ENCODE measurements around the gene KAT8. TPM values are rescaled to one million over a fixed set of nuclear protein-coding genes. Genes with fewer than 3 reads are reported as not detected.
"Not testable (repeated sequence)": the region's sequence is repeated elsewhere in the genome, so short reads cannot be mapped to it uniquely, and the experiment has no call there.

KAT8 gene
- total RNA-seq, 2 donors from 2014 or later, result 61.6 to 76.0 TPM

- peak; percentile 90 to 93 for DNase-seq
- intact Hi-C loops (cut with DNase I, micrococcal nuclease), result no loop called here
- peak; percentile 48 for ATAC-seq
Measured at GRCh38 chr16:31138621-31139578, 21.4 kb downstream of the KAT8 start.

DNA sequence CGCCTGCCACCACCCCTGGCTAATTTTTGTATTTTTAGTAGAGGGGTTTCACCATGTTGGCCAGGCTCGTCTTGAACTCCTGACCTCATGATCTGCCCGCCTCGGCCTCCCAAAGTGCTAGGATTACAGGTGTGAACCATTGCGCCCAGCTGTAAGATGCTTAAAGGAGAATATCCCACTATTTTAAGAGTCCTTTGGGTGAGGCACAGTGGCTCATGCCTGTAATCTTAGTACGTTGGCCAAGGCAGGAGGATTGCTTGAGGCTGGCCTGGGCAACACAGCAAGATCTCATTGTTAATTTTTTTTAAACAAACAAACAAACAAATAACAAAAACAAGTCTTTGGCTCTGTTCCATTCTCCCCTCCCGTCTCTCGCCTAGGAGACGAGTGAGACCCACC is 23.6 kb downstream of the KAT8 start:
- intact Hi-C loops (cut with DNase I, micrococcal nuclease), result loop anchor here in 1 of 2 donors (10.0 kb wide), 1 partner anchor 156 kb away; the partner anchor contains the start of gene HSD3B7
- ATAC-seq, DNase-seq: not testable (repeated sequence)

DNA sequence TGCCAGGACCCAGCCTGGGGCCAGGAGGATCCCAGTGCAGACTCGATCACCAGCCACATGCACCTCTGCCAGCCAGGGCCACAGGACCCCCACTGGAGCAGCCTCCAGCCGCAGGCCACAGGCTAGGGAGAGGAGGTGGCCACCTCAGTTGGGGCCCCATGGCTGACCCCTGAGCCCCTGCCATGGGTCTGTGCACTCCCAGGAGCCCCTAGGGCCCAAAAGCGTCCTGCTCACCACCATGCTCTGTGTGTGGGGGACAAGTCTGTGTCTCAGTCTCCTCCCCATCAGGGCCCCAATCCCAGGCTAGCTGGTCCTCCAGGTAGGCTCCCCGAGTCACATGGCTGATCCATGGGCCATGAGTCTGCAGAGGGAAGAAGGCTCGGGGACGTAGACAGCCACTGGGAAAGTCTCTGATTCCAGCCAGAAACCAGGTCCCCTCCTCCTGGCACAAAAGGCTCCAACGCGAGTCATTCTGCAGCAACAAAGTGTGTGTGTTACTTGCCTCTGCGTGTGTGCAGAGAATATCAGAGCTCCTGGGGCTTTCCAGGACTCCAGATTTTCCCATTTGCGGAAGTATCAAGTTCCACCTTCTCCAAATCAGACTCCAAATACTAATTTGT is 24.1 kb downstream of the KAT8 start:
- intact Hi-C loops (cut with DNase I, micrococcal nuclease), result loop anchor here in 1 of 2 donors (10.0 kb wide), 1 partner anchor 157 kb away; the partner anchor contains the start of gene HSD3B7
- peak; percentile 5 for ATAC-seq
- peak in 1 of 2 donors; percentile 44 for DNase-seq

DNA sequence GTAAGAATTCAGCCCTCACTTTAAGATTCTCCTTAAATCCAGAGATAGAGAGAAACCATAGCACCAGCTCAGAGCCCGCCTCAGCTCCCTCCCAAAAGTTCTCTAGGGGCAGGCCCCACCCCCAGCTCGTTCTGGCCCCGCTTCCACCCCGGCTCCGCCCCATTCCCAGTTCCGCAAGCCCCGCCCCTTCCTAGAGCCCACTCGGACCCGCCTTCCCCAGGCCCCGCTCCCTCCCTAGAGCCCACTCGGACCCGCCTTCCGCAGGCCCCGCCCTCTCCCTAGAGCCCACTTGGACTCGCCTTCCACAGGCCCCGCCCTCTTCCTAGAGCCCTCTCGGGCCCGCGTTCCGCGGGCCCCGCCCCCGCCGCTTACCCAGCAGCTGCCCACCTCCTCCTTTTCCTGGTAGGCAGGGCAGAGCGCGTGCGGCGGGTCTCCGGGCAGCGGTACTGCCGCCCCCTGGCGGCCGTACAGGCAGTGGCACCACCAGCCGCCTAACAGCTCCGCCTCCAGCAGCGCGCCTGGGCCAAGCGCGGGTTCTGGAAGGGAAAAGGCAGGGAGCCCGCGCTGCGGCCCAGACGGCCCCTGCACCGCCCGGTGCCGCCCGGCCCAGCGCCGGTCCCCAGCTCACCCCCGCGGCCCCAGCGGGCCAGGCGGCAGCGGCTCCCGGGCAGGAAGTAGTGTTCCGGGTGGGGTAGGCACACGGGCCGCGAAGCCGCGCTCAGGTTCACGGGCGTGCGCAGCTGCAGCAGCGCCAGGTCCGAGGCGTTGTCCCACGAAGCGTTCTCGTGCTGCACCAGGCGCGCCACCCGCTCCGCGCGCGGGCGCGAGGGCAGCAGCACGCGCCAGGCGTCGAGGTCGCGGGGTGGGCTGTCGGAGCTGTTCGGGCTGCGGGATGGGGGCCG is 24.9 kb downstream of the KAT8 start:
- intact Hi-C loops (cut with DNase I, micrococcal nuclease), result loop anchor here in 1 of 2 donors (10.0 kb wide), 1 partner anchor 158 kb away; the partner anchor contains the start of gene HSD3B7
- DNase-seq, result peak; percentile 99

DNA sequence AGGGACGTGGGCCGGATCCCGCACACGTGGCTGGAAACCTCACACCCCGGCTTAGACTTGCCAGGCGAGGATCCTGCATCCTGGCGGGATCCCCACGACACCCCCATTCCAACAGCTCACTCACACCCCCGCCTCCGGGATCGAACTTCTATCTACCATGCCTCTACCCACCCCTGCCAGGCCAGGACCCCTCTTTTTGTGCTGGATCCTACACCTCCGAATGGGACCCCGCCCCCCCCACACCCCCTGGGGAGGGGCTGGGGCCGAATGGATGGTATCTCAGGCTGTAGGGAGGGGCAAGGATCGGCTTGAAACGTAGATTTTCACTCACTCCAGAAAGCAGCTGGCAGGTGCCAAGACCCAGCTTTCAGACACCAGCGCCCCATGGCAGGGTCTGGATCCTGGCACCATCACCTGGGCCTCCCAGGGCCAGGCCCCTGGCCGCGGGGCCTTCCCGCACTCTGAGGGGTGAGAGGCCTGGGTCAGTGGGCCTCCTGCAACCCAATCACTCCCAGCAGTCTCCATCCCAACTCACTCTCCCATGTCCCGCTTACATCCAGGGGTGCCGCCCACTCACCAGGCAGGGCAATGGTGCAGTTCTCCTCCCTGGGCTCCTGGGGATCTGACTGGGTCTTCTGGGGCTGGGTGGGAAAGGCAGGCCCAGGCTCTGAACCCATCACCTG is 25.7 kb downstream of the KAT8 start:
- intact Hi-C loops (cut with DNase I, micrococcal nuclease), result loop anchor here in 1 of 2 donors (10.0 kb wide), 1 partner anchor 158 kb away; the partner anchor contains the start of gene HSD3B7
- DNase-seq (peak in 1 of 2 donors; percentile 59), ATAC-seq (no peak)

More for the DNA sequence above, 24.9 kb downstream of the KAT8 start:
- ATAC-seq, result peak; percentile 81

DNA sequence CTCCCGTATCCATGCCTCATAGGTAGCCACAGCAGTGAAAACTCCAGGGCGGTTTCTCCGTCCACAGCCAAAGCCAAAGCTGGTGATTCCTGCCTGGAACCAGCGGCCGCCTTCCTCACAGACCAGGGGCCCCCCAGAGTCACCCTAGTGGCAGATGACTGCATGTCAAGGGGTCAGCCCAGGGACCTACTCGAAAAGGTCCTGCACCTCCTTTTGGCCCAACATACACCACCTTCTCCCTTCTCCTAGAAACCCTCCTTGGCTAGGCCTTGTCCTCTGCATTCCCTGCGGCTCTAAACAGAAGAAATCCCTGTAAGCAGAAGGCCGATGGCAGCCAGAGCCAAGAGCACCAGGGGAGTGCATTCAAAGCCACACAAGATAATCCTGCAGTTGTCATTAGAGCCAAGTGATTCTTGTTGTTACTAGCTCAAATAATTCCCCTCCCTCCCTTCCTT is 26.3 kb downstream of the KAT8 start:
- ATAC-seq, result no peak

DNA sequence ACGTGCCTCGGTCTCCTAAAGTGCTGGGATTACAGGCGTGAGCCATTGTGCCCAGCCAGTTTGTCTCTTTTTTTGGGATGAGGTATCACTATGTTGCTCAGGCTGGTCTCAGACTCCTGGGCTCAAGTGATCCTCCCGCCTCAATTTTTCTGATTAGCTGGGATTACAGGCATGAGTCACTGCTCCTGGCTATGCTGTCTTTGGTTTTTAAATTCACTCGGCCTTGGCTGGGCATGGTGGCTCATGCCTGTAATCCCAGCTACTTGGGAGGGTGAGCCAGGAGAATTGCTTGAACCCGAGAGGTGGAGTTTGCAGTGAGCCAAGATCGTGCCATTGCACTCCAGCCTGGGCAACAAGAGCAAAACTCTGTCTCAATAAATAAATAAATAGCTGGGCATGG is 27.0 kb downstream of the KAT8 start:
- ATAC-seq, DNase-seq: not testable (repeated sequence)
- intact Hi-C loops (cut with DNase I, micrococcal nuclease), result loop anchor here in 1 of 2 donors (10.0 kb wide), 1 partner anchor 160 kb away; the partner anchor contains the start of gene HSD3B7

More for the DNA sequence above, 26.3 kb downstream of the KAT8 start:
- intact Hi-C loops (cut with DNase I, micrococcal nuclease), result loop anchor here in 1 of 2 donors (10.0 kb wide), 1 partner anchor 159 kb away; the partner anchor contains the start of gene HSD3B7
- DNase-seq, result peak in 1 of 2 donors; percentile 12

DNA sequence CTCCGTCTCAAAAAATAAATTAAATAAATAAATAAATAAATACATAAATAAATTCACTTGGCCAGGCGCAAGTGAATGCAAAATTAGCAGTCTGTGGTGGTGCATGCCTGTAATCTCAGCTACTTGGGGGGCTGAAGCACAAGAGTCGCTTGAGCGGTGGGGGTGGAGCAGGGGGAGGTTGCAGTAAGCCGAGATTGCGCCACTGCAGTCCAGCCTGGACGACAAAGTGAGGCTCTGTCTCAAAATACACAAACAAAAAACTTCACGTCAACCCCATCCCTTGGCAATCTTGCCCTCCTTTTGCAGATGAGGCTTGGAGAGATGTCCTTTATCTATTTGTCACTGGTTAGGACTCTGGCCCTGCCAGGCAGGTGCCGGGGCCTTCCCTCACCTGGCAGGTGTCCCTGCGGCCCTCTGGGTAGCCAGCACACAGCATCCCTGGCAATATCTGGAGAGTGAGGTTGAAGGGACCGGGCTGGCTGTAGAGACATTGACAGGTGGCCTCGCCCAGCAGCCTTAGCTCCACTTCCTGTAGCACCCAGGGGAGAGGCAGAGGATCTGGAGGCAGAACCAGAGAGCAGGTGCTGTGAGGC is 28.0 kb downstream of the KAT8 start:
- no peak for DNase-seq
- intact Hi-C loops (cut with DNase I, micrococcal nuclease), result loop anchor here in 1 of 2 donors (10.0 kb wide), 1 partner anchor 161 kb away; the partner anchor contains the start of gene HSD3B7
- no peak for ATAC-seq

- ATAC-seq, result no peak
- DNase-seq, result no peak
- intact Hi-C loops (cut with DNase I, micrococcal nuclease), result loop anchor here in 1 of 2 donors (10.0 kb wide), 1 partner anchor 163 kb away; the partner anchor contains the start of gene HSD3B7
Measured at GRCh38 chr16:31147574-31147973, 30.1 kb downstream of the KAT8 start.

- ATAC-seq (peak; percentile 95), DNase-seq (peak; percentile 87)
- intact Hi-C loops (cut with DNase I, micrococcal nuclease), result loop anchor here in 1 of 2 donors (10.0 kb wide), 1 partner anchor 164 kb away; the partner anchor contains the start of gene HSD3B7
Measured at GRCh38 chr16:31148281-31148728, 30.8 kb downstream of the KAT8 start.

DNA sequence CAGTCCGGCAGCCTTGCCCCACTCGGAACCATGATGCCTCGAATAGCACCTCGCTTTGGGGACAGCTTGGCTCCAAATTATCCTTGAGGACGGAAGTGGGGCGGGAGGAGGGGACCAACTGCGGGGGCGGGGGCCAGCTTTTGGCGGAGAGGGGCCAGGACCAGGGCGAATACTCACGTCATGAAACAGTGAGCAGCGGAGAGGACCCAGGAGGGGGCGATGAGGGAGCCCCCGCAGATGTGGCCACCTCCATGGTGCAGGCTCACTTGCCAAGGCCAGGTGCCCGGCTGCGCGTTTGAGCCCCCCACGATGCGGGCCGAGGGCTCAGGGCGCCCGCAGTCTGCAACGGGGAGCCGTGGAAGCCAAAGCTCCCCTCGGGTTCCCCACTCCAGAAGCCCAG is 31.4 kb downstream of the KAT8 start:
- no peak for ATAC-seq
- intact Hi-C loops (cut with DNase I, micrococcal nuclease), result loop anchor here in 1 of 2 donors (10.0 kb wide), 1 partner anchor 164 kb away; the partner anchor contains the start of gene HSD3B7
- DNase-seq, result no peak

GRCh38 chr16:31149332-31149731 is 31.9 kb downstream of the KAT8 start:
- DNase-seq, result peak in 1 of 2 donors; percentile 15
- no peak for ATAC-seq
- intact Hi-C loops (cut with DNase I, micrococcal nuclease), result loop anchor here in 1 of 2 donors (10.0 kb wide), 1 partner anchor 165 kb away; the partner anchor contains the start of gene HSD3B7

DNA sequence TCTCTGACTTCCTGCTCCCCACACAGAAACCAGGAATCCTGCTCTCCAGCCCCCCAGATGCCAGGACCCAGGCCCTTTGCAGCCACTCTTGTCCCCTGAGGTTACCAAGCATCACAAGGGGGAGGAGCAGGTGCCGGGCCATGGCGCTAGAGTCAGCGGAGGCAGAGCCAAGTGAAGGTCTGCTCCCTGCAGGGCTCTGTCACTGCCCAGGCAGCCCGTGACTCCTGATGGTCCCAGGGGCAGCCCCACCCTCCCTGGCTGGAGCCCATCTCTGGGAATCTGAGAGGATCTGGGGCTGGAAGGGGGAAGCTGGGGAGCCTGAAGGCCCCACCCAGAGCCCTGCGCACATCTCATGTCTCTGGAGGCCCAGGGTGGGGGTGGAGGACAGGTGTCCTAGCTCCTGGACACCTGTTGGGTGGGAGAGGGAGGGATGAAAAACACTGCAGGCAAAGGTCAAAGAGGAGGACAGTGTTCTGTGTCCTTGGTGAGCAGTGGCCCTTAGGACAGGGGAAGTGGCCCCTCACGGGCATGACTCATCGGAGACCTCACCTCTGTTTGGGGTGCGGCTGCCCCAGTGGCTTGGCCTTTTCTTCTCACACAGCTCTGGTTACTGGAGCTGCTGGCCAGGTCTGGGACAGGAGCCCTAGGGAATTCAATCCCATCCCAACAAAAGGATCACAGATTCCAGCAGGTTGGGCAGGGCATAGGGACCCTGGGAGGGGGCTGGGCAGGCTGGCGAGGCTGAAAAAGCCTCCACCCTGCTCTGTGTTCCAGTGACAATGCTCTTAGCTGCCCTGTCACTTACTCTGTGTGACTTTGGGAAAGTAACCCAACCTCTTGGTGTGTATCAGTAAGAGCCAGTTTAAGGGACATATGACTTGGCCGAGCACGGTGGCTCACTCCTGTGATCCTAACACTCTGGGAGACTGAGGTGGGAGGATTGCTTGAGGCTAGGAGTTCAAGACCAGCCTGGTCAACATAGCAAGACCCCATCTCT is 32.7 kb downstream of the KAT8 start, which contains the start of gene PRSS36:
TSS of gene PRSS36 (minus strand) at position 173 of the 997 bp plus-strand sequence. CDS start at position 142, 31 bp downstream.
- ATAC-seq, result peak; percentile 9
- intact Hi-C loops (cut with DNase I, micrococcal nuclease), result loop anchor here in 1 of 2 donors (10.0 kb wide), 1 partner anchor 165 kb away; the partner anchor contains the start of gene HSD3B7
- DNase-seq, result peak in 1 of 2 donors; percentile 15

DNA sequence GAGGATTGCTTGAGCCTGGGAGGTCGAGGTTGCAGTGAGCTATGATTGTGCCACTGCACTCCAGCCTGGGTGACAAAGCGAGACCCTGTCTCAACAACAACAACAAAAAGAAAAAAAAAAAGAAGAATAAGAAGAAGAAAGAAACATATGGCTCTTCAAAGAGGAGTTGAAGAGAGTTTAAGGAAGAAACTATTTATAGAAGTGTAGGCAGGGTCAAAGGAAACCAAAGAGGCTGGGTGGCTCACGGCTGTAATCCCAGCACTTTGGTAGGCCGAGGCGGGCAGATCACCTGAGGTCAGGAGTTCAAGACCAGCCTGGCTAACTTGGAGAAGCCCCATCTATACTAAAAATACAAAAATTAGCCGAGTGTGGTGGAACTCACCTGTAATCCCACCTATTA is 33.5 kb downstream of the KAT8 start:
- ATAC-seq; intact Hi-C loops (cut with DNase I, micrococcal nuclease); DNase-seq: not testable (repeated sequence)

GRCh38 chr16:31157136-31157535 is 39.7 kb downstream of the KAT8 start:
- intact Hi-C loops (cut with DNase I, micrococcal nuclease), result no loop called here
- ATAC-seq (no peak), DNase-seq (no peak)
